ENCODE data around the gene GFPT1. TPM values are rescaled to one million over a fixed set of nuclear protein-coding genes. Genes with fewer than 3 reads are reported as not detected.
"Not testable (repeated sequence)": the region's sequence is repeated elsewhere in the genome, so short reads cannot be mapped to it uniquely, and the experiment has no call there.

The GFPT1 gene
- 73.1 TPM for polyA plus RNA-seq (2013, experiment 1 of 2; ENCODE audit: insufficient read length)
- polyA plus RNA-seq (2013, experiment 2 of 2; ENCODE audit: insufficient read length), result 72.1 TPM

DNA sequence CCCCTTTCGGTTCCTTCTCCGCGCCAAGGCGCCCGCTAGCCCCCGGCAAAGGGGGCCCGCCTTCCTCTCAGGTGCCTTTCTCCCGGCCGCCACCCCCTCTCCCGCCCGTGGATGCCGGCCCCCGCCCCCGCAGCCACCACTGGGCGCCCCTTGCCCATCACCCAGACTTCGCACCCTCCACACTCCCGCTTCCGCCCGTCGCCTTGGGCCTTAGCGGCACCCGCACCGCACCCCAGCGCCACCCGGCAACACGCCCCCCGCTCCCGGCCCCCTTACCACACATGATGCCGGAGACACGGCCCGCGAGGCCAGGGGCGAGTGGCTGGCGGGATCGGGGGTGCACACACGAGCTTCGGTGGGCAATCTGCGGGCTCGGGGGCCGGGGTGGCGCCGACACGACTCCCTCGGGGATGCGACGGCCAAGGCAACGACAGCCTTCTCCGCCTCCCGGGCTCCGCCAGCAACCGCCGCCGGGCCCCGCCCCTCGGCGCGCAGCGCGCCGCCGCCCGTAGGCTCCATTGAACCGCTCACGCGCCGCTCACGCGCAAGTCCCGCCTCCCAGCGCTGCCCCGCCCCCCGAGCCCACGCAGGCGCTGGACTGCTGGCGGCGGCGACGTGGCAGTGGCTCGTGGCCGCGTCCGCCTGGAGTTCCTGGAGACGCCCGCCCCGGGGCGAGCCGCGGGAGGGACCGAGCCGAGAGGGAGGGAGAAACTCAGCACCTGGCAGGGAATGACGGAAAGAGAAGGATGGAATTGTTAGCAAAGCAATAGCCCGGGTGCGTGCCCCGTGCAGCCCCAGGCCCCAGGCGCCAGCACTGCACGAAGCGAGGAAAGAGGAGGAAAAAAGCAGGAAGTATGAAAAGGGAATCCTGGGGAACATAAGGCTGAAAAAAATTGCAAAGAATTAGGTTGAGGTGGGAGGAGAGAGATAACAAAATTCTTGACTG, at the start of gene GFPT1:
GFPT1 (minus strand) TSS at position 439 of the 946 bp plus-strand sequence; CDS start at position 283, 156 bp downstream.
- DNase-seq, result peak; percentile 97

- no peak for DNase-seq
Observed at GRCh38 chr2:69436596-69436937, 49.5 kb upstream of the GFPT1 start.

DNA sequence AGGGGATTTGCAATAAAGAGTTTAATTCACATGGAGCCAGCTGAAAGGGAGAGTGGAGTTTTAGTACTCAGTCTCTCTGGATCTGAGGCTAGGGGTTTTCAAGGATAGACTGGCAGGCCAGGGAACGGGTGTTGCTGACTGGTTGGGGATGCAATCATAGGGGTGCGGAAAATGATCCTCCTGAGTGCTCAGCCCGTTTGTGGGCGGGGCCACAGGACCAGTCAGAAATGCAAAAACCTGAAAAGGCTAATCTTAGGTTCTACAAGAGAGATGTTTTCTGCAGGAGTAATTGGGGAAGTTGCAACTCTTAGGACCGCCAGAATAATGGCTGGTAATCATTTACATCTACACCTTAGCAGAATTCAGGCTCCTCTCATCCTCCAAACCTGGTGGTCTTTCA, 47.7 kb upstream of the GFPT1 start:
- no peak for DNase-seq

DNA sequence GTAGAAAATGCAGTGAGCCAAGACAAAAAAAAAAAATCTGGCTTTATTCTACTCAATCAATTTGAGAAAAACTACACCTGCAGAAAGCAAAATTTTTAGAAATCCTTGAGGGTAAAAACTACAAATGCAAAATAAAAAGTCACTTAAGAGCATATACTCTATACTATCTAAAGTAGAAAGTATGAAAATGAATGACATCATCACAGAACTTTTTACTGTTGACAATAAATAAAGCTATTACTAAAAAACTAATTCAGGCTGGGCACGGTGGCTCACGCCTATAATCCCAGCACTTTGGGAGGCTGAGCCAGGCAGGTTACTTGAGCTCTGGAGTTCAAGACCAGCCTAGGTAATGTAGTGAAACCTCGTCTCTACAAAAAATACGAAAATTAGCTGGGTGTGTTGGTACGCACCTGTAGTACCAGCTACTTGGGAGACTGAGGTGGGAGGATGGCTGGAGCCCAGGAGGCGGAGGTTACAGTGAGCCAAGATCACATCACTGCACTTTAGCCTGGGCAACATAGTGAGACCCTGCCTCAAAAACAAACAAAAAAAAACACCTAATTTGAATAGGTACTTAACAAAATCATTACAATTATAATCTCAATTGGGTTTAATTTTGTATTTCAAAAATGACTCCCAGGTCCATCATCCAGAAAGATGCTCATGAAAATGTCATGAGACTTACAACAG, 42.6 kb upstream of the GFPT1 start:
- no peak for DNase-seq

DNA sequence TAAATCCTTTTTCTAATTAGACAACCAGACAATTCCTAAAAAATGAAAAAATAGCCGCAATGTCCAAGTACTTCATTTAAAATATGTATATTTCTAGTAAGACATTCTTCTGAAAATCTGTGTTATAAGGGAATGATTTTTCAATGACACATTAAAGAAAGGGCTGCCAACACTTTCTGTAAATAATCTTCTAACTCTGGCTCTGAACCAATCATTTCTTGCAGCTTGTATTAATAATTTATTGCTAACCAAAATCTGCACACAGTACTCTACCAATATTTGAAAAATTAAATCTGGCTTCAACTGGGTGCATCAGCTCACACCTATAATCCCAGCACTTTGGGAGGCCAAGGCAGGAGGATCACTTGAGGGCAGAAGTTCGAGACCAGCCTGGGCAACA, 42.0 kb upstream of the GFPT1 start:
- no peak for DNase-seq

DNA sequence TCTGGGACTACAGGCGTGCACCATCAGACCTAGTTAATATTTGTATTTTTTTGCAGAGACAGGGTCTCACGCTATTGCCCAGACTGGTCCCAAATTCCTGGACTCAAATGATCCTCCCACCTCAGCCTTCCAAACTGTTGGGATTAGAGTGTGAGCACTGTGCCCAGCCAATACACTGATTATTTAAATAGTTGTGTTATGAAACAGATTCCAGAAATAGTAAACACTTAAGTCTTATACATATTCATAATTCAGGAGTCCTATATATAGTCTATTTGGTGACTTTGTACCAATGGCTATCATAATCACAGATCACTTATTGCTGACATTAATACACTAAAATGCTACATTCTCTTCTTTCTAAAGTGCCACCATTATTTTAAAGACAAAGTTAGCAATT, 37.4 kb upstream of the GFPT1 start:
- DNase-seq, result no peak

DNA sequence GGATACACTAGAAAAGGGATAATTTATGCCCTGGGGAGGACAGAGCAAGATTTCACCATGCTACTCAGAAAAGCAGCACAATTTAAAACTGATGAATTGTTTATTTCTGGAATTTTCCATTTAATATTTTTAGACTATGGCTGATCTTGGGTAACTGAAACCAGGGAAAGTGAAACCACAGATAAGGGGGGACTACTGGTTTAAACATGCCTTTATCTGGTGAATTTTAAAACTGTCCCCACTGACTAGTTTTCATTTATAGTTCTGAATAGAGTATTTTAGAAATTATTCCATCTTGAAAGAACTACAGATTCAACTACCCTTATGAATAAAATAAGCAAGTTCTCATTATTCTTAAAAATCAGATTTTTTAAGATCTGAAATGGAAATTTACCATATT, 35.2 kb upstream of the GFPT1 start:
- DNase-seq, result no peak

- DNase-seq, result not testable (repeated sequence)
Observed at GRCh38 chr2:69419111-69419510, 32.1 kb upstream of the GFPT1 start.

DNA sequence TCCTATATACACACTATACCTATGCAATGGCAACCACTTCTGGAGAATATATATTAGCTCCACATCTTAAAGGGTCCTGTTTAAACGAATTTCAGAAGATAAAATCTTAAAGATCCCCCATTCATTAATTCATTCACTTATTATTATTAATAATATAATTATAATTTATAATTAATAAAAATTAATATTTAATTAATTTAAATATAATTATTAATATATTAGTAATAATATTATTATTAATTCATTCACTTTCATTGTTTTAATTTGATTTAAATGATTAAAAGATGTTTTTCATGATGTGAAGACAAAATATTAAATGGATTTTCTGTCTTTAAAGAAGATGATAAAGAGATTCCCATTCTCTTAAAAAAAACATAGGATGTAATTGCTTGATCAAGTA, 29.1 kb upstream of the GFPT1 start:
- no peak for DNase-seq

GRCh38 chr2:69411120-69411519, 24.1 kb upstream of the GFPT1 start:
- DNase-seq, result no peak

DNA sequence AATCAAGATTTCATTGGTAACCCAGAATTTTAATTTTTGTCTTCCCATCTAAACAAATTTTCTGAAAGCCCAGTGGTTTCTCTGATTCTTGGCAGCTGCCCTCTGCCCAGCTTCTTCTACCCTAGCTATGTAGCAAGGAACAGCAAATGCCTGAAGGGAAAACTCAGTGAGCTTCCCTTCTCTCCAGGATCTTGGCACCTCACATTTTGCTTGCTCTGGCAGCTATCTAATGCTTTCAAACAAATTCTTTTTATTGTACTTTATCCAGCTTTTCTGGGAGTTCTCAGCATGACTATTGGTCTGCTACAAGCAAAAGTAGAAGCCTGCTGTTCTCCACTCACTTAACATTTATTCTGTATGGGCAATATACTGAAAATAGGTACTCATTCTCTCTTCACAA, 18.3 kb upstream of the GFPT1 start:
- no peak for DNase-seq

DNA sequence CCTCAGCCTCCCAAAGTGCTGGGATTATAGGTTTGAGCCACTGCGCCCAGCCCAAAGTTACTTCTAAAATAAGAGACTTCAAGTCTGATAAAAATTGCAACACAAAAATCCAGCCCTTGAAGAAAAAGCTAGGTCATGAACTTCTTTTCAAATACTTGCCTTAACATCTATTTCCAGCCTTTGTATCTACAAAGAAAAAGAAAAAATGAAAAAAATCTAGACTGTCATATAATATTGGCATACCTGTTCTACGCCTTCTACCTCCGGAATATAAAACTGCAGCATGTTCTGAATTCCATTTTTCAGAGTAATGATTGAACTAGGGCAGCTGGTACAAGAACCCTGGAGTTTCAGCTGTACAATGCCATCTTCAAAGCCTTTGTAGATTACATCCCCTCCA, 13.1 kb upstream of the GFPT1 start:
- no peak for DNase-seq

GRCh38 chr2:69397234-69397633, 10.2 kb upstream of the GFPT1 start:
- DNase-seq, result no peak

GRCh38 chr2:69395866-69396265, 8.8 kb upstream of the GFPT1 start:
- DNase-seq, result no peak

GRCh38 chr2:69393963-69394362, 6.9 kb upstream of the GFPT1 start:
- no peak for DNase-seq

- DNase-seq, result no peak
Observed at GRCh38 chr2:69390471-69390870, 3.4 kb upstream of the GFPT1 start.

DNA sequence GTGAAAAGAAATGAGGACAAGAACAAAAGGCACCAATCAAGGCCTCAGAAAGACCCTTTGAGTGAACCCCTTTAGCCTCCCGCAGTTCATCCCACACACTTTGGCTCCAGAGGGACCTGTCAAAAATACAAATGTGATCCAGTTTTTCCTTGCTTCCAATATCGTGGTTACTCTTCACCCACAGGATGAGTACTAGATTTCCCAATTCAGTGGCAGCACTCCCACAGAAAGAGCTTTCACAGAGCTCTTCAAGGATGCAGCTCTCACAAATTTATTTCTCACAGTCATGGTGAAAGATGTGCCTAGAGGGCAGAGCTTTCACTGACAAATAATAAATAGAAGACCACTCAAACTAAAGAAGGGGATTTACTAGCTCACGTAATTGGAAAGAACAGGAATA, 3.0 kb upstream of the GFPT1 start:
- DNase-seq, result no peak

DNA sequence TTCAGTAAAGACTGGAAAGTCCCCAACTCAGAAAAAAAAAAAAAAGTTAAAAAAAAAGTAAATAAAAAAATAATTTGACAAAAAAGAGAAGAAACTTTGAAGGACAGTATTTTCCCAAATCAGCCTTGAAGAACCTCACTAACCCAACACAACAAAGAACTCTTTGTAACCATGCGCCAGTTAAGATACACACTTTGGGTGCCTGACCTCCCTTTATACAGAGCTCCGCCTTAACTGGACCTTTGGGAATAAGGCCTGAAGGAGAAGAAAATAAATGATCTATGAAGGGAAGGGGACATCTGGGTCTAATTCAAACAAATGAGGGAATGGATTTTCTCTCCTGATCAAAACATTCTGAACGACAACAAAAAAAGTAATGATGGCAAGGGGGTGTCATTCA, 2.2 kb upstream of the GFPT1 start:
- no peak for DNase-seq

GRCh38 chr2:69387770-69388481, 899 bp upstream of the GFPT1 start:
- DNase-seq, result no peak

GRCh38 chr2:69386360-69386759, 667 bp downstream of the GFPT1 start:
- DNase-seq, result no peak

DNA sequence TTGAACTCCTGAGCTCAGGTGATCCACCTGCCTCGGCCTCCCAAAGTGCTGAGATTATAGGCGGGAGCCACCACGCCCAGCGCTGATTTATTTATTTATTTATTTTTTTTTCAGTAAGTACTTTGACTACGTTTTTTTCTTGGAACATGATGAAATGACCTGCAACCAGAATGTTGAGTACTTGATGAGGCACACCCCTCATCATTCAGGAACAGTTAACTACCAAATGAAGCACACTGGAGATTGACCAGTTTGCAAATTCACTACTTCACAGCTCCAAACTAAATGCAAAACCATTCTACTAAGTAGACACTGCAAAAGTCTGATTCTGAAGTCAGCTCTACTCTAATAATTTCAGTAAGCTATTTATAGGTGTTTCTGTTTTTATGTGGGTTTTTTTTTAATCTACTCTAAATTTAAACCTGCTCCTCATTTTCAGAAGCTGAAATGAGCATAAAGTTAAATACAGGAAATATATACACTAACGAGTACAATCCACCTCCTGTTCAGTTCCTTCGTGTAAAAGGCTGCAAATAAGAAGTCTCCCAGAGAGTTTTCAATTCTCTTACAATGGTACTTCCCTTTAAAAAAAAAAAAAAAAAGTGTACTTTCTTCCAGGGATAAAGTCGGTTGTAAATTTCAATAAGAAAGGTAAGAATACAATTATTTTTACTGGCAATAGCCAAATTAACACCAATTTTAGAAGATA, 1.4 kb downstream of the GFPT1 start:
- DNase-seq, result peak; percentile 78

GRCh38 chr2:69384618-69385081, 2.4 kb downstream of the GFPT1 start:
- no peak for DNase-seq
